Thoracic aorta (tissue), 2 donors: ENCODE data around the gene FCER2. TPM values are rescaled to one million over a fixed set of nuclear protein-coding genes. Genes with fewer than 3 reads are reported as not detected.
A peak's percentile ranks its signal among the peaks of the same experiment; 100 is the strongest.

ENCODE experiments used
- ATAC-seq: fragments of 150-250 bp; one replicate; pipeline ENCODE4 v1.8.0; 2017; ENCODE audit warnings: low read depth; ENCODE audit not compliant: insufficient number of reproducible peaks, low FRiP score
- DNase-seq: peaks from one replicate; pipeline ENCODE4 v3.0.0-alpha.2; 2020; ENCODE audit warnings: low spot score
- H3K27ac ChIP-seq, 2 donors: fragments of 200-600 bp; sonication (generic); 1 replicate in 1 of 2; 2 replicates in 1 of 2; pipeline ENCODE4 v1.5.1; 2016; ENCODE audit warnings: mild to moderate bottlenecking in 2 of 2, moderate library complexity in 2 of 2
- H3K27me3 ChIP-seq: fragments of 200-600 bp; sonication (generic); replicated peaks from 2 replicates; pipeline ENCODE4 v1.6.0; 2016; ENCODE audit warnings: mild to moderate bottlenecking; ENCODE audit not compliant: insufficient read depth
- H3K36me3 ChIP-seq: fragments of 200-600 bp; sonication (generic); one replicate; pipeline ENCODE4 v1.5.1; 2016
- H3K4me1 ChIP-seq, 2 donors: fragments of 200-600 bp; sonication (generic); 1 replicate in 1 of 2; 2 replicates in 1 of 2; pipeline versions ENCODE4 v1.5.1 to v1.6.0; 2016; ENCODE audit warnings: low read depth in 2 of 2, mild to moderate bottlenecking in 1 of 2; ENCODE audit not compliant: control insufficient read depth in 1 of 2
- H3K4me3 ChIP-seq: fragments of 200-600 bp; sonication (generic); 2 replicates; pipeline ENCODE4 v1.5.1; 2016; ENCODE audit warnings: mild to moderate bottlenecking
- H3K9me3 ChIP-seq: fragments of 200-600 bp; sonication (generic); 2 replicates; pipeline ENCODE4 v1.5.1; 2016
- total RNA-seq, 2 donors: library from RNA; depleted of rRNA; stranded (reverse); fragments of >200 nt; gene quantifications; one replicate each; pipeline versions ENCODE4 v1.1.0 to v1.2.3, GENCODE V29; 2016
- TF ChIP-seq, protein P1 (sequence below): fragments of 200-600 bp; sonication (generic); IDR thresholded peaks from one replicate; pipeline ENCODE4 v1.5.1; 2019; ENCODE audit warnings: antibody characterized with exemption

Gene FCER2
- total RNA-seq, 2 donors from 2014 or later, result 1.4 to 1.5 TPM

DNA sequence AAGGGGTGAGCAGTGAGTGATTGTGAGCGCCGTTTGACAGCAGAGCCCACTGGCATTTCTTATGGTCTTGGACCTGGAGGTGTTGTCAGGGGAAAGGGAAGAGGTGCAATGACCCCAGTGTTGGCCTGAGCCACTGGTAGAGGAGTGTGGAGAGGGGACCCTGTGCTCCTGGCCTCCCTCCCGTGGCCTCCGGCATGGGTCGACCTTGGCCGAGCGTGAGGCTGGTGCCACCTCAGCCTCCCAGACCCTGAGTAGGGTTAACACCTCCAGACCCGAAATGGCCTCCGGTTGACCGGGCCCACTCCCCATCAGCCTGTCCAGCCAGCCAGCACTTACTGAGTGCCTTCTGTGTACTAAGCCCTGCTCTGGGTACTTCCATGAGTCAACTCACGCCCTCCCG is 14.8 kb downstream of the FCER2 start:
- TF ChIP-seq, protein P1, sequence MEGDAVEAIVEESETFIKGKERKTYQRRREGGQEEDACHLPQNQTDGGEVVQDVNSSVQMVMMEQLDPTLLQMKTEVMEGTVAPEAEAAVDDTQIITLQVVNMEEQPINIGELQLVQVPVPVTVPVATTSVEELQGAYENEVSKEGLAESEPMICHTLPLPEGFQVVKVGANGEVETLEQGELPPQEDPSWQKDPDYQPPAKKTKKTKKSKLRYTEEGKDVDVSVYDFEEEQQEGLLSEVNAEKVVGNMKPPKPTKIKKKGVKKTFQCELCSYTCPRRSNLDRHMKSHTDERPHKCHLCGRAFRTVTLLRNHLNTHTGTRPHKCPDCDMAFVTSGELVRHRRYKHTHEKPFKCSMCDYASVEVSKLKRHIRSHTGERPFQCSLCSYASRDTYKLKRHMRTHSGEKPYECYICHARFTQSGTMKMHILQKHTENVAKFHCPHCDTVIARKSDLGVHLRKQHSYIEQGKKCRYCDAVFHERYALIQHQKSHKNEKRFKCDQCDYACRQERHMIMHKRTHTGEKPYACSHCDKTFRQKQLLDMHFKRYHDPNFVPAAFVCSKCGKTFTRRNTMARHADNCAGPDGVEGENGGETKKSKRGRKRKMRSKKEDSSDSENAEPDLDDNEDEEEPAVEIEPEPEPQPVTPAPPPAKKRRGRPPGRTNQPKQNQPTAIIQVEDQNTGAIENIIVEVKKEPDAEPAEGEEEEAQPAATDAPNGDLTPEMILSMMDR, result no peak
- ATAC-seq, result no peak
- Histone ChIP-seq H3K4me1 (peaks cover under 1 to 4% of the 10 kb centered on the region in 2 donors), H3K27me3 (no peaks in the 10 kb centered on the region), H3K4me3 (no peak overlapping the region), H3K9me3 (no peaks in the 10 kb centered on the region), H3K27ac (no peak overlapping the region), H3K36me3 (peaks cover 21% of the 10 kb centered on the region)
- no peak for DNase-seq

DNA sequence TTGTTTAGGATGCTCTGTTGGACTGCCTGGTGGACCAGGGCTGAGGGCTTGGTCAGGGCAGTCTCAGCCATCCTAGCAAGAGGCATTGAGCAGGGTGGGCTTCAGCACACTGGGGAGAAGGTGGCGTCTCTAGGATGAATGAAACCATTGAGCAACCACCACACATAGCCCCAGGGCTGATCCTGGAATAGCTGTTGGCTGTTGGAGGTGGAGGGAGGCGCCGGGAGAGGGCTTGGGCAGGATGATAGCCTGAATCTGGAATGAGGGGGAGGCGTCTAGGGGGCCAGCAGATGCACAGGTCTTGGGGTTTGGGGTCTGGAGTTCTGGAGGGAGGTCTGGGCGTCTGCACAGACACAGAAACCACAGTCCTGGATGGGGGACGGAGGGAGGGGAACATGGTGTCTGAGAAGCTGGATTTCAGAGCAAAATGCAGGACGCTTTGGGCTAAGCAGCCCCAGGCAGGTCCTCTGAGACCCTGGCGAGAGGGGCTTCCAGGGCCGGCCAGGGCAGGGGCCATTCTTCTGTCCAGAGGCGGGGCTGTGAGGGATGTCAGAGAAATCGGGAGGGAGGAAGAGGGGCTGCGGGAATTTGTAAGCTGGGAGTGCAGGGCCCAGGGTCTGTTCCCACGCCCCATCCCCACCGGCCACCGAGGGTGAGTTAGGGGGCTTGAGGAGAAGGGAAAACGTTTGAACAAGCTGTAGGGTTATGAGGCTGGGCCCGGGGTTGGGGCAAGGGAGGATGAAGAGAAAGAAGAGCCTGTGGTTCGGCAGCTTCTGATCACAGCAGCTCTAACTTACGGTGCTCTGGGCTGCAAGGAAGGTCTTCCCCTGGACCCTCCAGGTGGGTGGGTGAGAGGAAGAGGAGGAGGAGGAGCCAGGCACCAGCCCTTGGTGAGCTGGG is 16.1 kb downstream of the FCER2 start:
- no peak for ATAC-seq

DNA sequence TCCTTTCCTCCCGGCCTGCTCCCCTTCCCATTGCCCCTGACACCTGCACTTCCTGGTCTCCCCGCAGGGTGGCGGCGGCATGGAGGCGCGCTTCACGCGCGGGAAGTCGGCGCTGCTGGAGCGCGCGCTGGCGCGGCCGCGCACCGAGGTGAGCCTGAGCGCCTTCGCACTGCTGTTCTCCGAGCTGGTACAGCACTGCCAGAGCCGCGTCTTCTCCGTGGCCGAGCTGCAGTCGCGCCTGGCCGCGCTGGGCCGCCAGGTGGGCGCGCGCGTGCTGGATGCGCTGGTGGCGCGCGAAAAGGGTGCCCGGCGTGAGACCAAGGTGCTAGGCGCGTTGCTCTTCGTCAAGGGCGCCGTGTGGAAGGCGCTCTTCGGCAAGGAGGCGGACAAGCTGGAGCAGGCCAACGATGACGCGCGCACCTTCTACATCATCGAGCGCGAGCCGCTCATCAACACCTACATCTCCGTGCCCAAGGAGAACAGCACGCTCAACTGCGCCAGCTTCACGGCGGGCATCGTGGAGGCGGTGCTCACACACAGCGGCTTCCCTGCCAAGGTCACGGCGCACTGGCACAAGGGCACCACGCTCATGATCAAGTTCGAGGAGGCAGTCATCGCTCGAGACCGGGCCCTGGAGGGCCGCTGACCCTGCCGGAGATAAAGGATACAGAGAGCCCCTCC is 19.6 kb downstream of the FCER2 start:
- ATAC-seq (no peak), DNase-seq (no peak)
- Histone ChIP-seq H3K4me1 (peaks cover 5 to 17% of the 10 kb centered on the region in 2 donors), H3K36me3 (peaks cover 22% of the 10 kb centered on the region), H3K4me3 (peak overlapping the region; percentile 100), H3K27me3 (no peaks in the 10 kb centered on the region), H3K27ac (no peak overlapping the region), H3K9me3 (no peaks in the 10 kb centered on the region)
- TF ChIP-seq, protein P1, result no peak

More for the DNA sequence above, 16.1 kb downstream of the FCER2 start:
- H3K9me3 ChIP-seq, result no peaks in the 10 kb centered on the region
- peaks cover 5 to 13% of the 10 kb centered on the region in 2 donors for H3K4me1 ChIP-seq
- H3K27me3 ChIP-seq, result no peaks in the 10 kb centered on the region
- H3K4me3 ChIP-seq, result no peak overlapping the region
- H3K36me3 ChIP-seq, result peaks cover 22% of the 10 kb centered on the region
- no peak for DNase-seq
- TF ChIP-seq, protein P1, result no peak
- no peak overlapping the region for H3K27ac ChIP-seq

DNA sequence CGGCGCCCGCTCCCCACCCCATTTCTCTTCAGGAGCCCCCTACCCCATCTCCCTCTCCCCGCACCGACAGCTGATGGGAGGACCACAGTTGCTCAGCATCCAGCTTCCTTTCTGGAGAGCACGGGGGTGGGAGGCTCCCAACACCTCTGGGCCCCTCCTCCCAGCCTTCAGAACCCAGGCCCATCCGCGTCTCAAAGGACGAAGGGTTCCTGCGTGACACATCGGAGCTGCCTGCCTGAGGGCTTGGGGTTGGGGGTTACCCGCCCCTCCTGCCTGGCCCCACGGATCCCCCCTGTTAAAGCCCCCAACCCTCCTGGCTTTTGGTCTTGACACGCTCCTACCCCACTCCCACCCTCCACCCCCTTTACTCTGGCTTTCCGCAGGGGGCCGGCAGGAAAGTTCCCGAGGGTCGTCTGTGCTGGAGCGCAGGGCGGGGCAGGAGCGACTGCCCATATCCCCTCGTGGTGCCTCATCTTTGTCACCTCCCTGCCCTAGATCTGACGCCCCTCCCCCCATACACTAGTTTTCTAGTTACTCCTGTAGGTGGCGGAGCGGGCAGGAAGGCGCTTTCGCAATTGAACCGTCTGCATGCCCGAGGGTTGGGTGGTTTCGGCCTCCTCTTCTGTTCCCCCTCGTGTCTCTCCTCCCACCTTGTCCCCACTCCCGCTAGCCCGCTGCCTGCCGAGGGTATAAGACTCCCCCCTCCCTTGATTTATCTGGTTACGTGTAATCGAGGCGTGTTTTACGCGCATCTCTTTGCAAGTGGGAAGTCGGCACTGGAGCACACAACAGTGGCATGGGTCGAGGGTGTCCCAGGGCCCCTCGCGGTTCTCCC is 20.4 kb downstream of the FCER2 start:
- peaks cover 5 to 17% of the 10 kb centered on the region in 2 donors for H3K4me1 ChIP-seq
- H3K27ac ChIP-seq, result peak overlapping the region; percentile 41 to 57
- peak overlapping the region; percentile 100 for H3K4me3 ChIP-seq
- DNase-seq (peak; percentile 69), ATAC-seq (no peak)
- H3K27me3 ChIP-seq, result no peaks in the 10 kb centered on the region
- no peaks in the 10 kb centered on the region for H3K9me3 ChIP-seq
- peaks cover 22% of the 10 kb centered on the region for H3K36me3 ChIP-seq
- TF ChIP-seq, protein P1, result peak; percentile 26
